ENCODE measurements around the gene CARD19.

CARD19 gene

GRCh38 chr9:93118863-93119702, 23.1 kb downstream of the CARD19 start:
- Histone ChIP-seq H3K4me2 (ENCODE audit: low read depth, low read length) (no peak overlapping the region), H3K27me3 (replicated peaks; ENCODE audit: insufficient read depth, low read length) (no peaks in the 10 kb centered on the region), H3K9me3 (replicated peaks; ENCODE audit: insufficient read depth, low read length) (no peaks in the 10 kb centered on the region), H3K79me2 (ENCODE audit: low read length) (no peaks in the 10 kb centered on the region), H3K4me3 (ENCODE audit: low read length) (no peak overlapping the region), H3F3A (ENCODE audit: insufficient read depth, low read length) (no peaks in the 10 kb centered on the region), H3K36me3 (replicated peaks; ENCODE audit: insufficient read depth, low read length) (no peaks in the 10 kb centered on the region), H3K9me2 (replicated peaks; ENCODE audit: insufficient read depth, low read length) (no peaks in the 10 kb centered on the region), H3K27ac (ENCODE audit: low read length) (no peak overlapping the region), H4K20me1 (ENCODE audit: insufficient read depth, low read length) (no peaks in the 10 kb centered on the region), H3K9ac (ENCODE audit: low read length) (no peak overlapping the region), H3K4me1 (ENCODE audit: low read length) (no peaks in the 10 kb centered on the region; the same call in 1 of the 2 replicates), H2AFZ (ENCODE audit: low read length) (no peak overlapping the region)
- no peak for DNase-seq
- TF ChIP-seq CTCF (IDR thresholded peaks at IDR 0.05; ENCODE audit: low read length), result no peak
- TF ChIP-seq EZH2phosphoT487 (IDR thresholded peaks at IDR 0.05; ENCODE audit: low read length), result no peak
- no peak for TF ChIP-seq EZH2 (optimal IDR thresholded peaks at IDR 0.05; ENCODE audit: low read depth, low read length)

- no peak for DNase-seq
- Histone ChIP-seq H3K4me1 (ENCODE audit: low read length) (no peaks in the 10 kb centered on the region; the same call in 1 of the 2 replicates), H3K27me3 (replicated peaks; ENCODE audit: insufficient read depth, low read length) (no peaks in the 10 kb centered on the region), H3K27ac (ENCODE audit: low read length) (no peak overlapping the region), H3K79me2 (ENCODE audit: low read length) (no peaks in the 10 kb centered on the region), H4K20me1 (ENCODE audit: insufficient read depth, low read length) (no peaks in the 10 kb centered on the region), H3K9ac (ENCODE audit: low read length) (no peak overlapping the region), H3K9me3 (replicated peaks; ENCODE audit: insufficient read depth, low read length) (no peaks in the 10 kb centered on the region), H2AFZ (ENCODE audit: low read length) (no peak overlapping the region), H3K9me2 (replicated peaks; ENCODE audit: insufficient read depth, low read length) (no peaks in the 10 kb centered on the region), H3K4me3 (ENCODE audit: low read length) (no peak overlapping the region), H3F3A (ENCODE audit: insufficient read depth, low read length) (no peaks in the 10 kb centered on the region), H3K4me2 (ENCODE audit: low read depth, low read length) (no peak overlapping the region), H3K36me3 (replicated peaks; ENCODE audit: insufficient read depth, low read length) (no peaks in the 10 kb centered on the region)
- TF ChIP-seq EZH2 (optimal IDR thresholded peaks at IDR 0.05; ENCODE audit: low read depth, low read length) (no peak), EZH2phosphoT487 (IDR thresholded peaks at IDR 0.05; ENCODE audit: low read length) (no peak), CTCF (IDR thresholded peaks at IDR 0.05; ENCODE audit: low read length) (no peak)
Measured at GRCh38 chr9:93119703-93119952, 23.6 kb downstream of the CARD19 start.

GRCh38 chr9:93119953-93120845, 24.2 kb downstream of the CARD19 start:
- Histone ChIP-seq H3K79me2 (ENCODE audit: low read length) (no peaks in the 10 kb centered on the region), H3K27me3 (replicated peaks; ENCODE audit: insufficient read depth, low read length) (no peaks in the 10 kb centered on the region), H3K4me3 (ENCODE audit: low read length) (no peak overlapping the region), H3K27ac (ENCODE audit: low read length) (no peak overlapping the region), H3K9me2 (replicated peaks; ENCODE audit: insufficient read depth, low read length) (no peaks in the 10 kb centered on the region), H3K36me3 (replicated peaks; ENCODE audit: insufficient read depth, low read length) (no peaks in the 10 kb centered on the region), H3K4me2 (ENCODE audit: low read depth, low read length) (no peak overlapping the region), H3K9me3 (replicated peaks; ENCODE audit: insufficient read depth, low read length) (no peaks in the 10 kb centered on the region), H3F3A (ENCODE audit: insufficient read depth, low read length) (no peaks in the 10 kb centered on the region), H2AFZ (ENCODE audit: low read length) (no peak overlapping the region), H4K20me1 (ENCODE audit: insufficient read depth, low read length) (no peaks in the 10 kb centered on the region), H3K9ac (ENCODE audit: low read length) (no peak overlapping the region), H3K4me1 (ENCODE audit: low read length) (no peaks in the 10 kb centered on the region; the same call in 1 of the 2 replicates)
- TF ChIP-seq EZH2phosphoT487 (IDR thresholded peaks at IDR 0.05; ENCODE audit: low read length), result no peak
- no peak for TF ChIP-seq EZH2 (optimal IDR thresholded peaks at IDR 0.05; ENCODE audit: low read depth, low read length)
- no peak for TF ChIP-seq CTCF (IDR thresholded peaks at IDR 0.05; ENCODE audit: low read length)
- no peak for DNase-seq

Measured in MM.1S (cell line).